Endodermal cell (in vitro differentiated cells): ENCODE measurements around the gene NBR1. TPM values are rescaled to one million over a fixed set of nuclear protein-coding genes. Genes with fewer than 3 reads are reported as not detected.
"Not testable (repeated sequence)": the region's sequence is repeated elsewhere in the genome, so short reads cannot be mapped to it uniquely, and the experiment has no call there.

Source experiments
- DNase-seq: peaks from one replicate; pipeline ENCODE4 v3.0.0-alpha.2; 2017
- H3K27ac ChIP-seq: 2 replicates; pipeline ENCODE4 v1.5.1; 2013; ENCODE audit warnings: mild to moderate bottlenecking, low read depth, low read length, moderate library complexity
- H3K27me3 ChIP-seq: 2 replicates; pipeline ENCODE4 v1.6.1; 2013; ENCODE audit warnings: mild to moderate bottlenecking, low read length, moderate library complexity; ENCODE audit not compliant: insufficient read depth, control insufficient read depth, poor library complexity, severe bottlenecking
- H3K36me3 ChIP-seq: 2 replicates; pipeline ENCODE4 v1.7.0; 2013; ENCODE audit warnings: mild to moderate bottlenecking, low read length, moderate library complexity; ENCODE audit not compliant: control insufficient read depth, insufficient read depth
- H3K4me1 ChIP-seq: one replicate; pipeline ENCODE4 v1.7.0; 2013; ENCODE audit warnings: low read length; ENCODE audit not compliant: control insufficient read depth, insufficient read depth
- H3K4me3 ChIP-seq: 2 replicates; pipeline ENCODE4 v1.5.1; 2013; ENCODE audit warnings: mild to moderate bottlenecking, low read length, moderate library complexity
- H3K9ac ChIP-seq: 2 replicates; pipeline ENCODE4 v1.6.1; 2013; ENCODE audit warnings: mild to moderate bottlenecking, low read length, moderate library complexity; ENCODE audit not compliant: poor library complexity, severe bottlenecking; ENCODE audit errors: extremely low read depth
- H3K9me3 ChIP-seq: 2 replicates; pipeline ENCODE4 v1.6.1; 2013; ENCODE audit warnings: mild to moderate bottlenecking, low read length, moderate library complexity; ENCODE audit not compliant: control insufficient read depth
- H3K27ac Mint-ChIP-seq: 2 replicates; pipeline ENCODE4 v1.8.0; 2020; ENCODE audit warnings: mixed read lengths
- H3K27me3 Mint-ChIP-seq: 2 replicates; pipeline ENCODE4 v1.8.0; 2021; ENCODE audit warnings: mild to moderate bottlenecking, mixed read lengths; ENCODE audit not compliant: insufficient read depth
- H3K36me3 Mint-ChIP-seq: 2 replicates; pipeline ENCODE4 v1.8.0; 2020; ENCODE audit warnings: low read depth, mixed read lengths
- H3K4me1 Mint-ChIP-seq: 2 replicates; pipeline ENCODE4 v1.8.0; 2020; ENCODE audit warnings: mixed read lengths
- H3K4me3 Mint-ChIP-seq: 2 replicates; pipeline ENCODE4 v1.8.0; 2020; ENCODE audit warnings: mild to moderate bottlenecking, moderate library complexity, mixed read lengths
- H3K9me3 Mint-ChIP-seq: 2 replicates; pipeline ENCODE4 v1.8.0; 2020; ENCODE audit warnings: mild to moderate bottlenecking, mixed read lengths
- WGBS, 2 experiments: methylation state at CpG; one replicate each; pipeline versions ENCODE4 v1.1.5 to v1.1.7; 2013; ENCODE audit warnings: missing lambda C conversion rate in 2 of 2, mixed read lengths in 1 of 2; ENCODE audit not compliant: insufficient coverage in 1 of 2, insufficient read length in 1 of 2; 5-methylcytosine and 5-hydroxymethylcytosine counted together
- total RNA-seq, 2 donors: library from RNA; stranded (reverse); fragmentation: NEBNext Ultra II Directional in 1 of 2; extraction: Animal tissue kit (Norgen Biotek cat#: 25700) in 1 of 2; gene quantifications; 2 replicates in 1 of 2; 3 replicates in 1 of 2; pipeline ENCODE4 v1.2.1, GENCODE V29; 2021
- TF ChIP-seq, protein P1 (sequence below): fragments of 200-600 bp; sonication (generic); conservative IDR thresholded peaks from 2 replicates; pipeline ENCODE4 v1.5.0; 2021; ENCODE audit warnings: antibody characterized with exemption, mild to moderate bottlenecking

Gene NBR1
- total RNA-seq, 2 donors from 2014 or later = 53.2 to 55.7 TPM

- H3K4me1 Mint-ChIP-seq = peaks cover 5% of the 10 kb centered on the region
- DNase-seq = peak; percentile 25
- 97 to 98% methylated on average over 11 of the region's 11 CpGs for WGBS, 2 experiments
- Histone ChIP-seq H3K27ac (no peak overlapping the region), H3K4me1 (no peaks in the 10 kb centered on the region), H3K9me3 (no peaks in the 10 kb centered on the region), H3K4me3 (no peak overlapping the region), H3K27me3 (no peaks in the 10 kb centered on the region), H3K9ac (no peak overlapping the region), H3K36me3 (peaks cover 20% of the 10 kb centered on the region)
- H3K4me3 Mint-ChIP-seq = no peak overlapping the region
- H3K9me3 Mint-ChIP-seq = peaks cover 11% of the 10 kb centered on the region
- H3K27me3 Mint-ChIP-seq = no peaks in the 10 kb centered on the region
- H3K36me3 Mint-ChIP-seq = peaks cover 59% of the 10 kb centered on the region
- TF ChIP-seq, protein P1, sequence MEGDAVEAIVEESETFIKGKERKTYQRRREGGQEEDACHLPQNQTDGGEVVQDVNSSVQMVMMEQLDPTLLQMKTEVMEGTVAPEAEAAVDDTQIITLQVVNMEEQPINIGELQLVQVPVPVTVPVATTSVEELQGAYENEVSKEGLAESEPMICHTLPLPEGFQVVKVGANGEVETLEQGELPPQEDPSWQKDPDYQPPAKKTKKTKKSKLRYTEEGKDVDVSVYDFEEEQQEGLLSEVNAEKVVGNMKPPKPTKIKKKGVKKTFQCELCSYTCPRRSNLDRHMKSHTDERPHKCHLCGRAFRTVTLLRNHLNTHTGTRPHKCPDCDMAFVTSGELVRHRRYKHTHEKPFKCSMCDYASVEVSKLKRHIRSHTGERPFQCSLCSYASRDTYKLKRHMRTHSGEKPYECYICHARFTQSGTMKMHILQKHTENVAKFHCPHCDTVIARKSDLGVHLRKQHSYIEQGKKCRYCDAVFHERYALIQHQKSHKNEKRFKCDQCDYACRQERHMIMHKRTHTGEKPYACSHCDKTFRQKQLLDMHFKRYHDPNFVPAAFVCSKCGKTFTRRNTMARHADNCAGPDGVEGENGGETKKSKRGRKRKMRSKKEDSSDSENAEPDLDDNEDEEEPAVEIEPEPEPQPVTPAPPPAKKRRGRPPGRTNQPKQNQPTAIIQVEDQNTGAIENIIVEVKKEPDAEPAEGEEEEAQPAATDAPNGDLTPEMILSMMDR = no peak
- H3K27ac Mint-ChIP-seq = no peak overlapping the region
Measured at GRCh38 chr17:43129671-43130010, 41.4 kb upstream of the NBR1 start.

- peaks cover 20% of the 10 kb centered on the region for H3K36me3 ChIP-seq
- H3K4me3 ChIP-seq = no peak overlapping the region
- DNase-seq = no peak
- no peaks in the 10 kb centered on the region for H3K4me1 Mint-ChIP-seq
- TF ChIP-seq, protein P1 = no peak
- H3K9ac ChIP-seq = no peak overlapping the region
- H3K36me3 Mint-ChIP-seq = peaks cover 66% of the 10 kb centered on the region
- H3K27ac Mint-ChIP-seq = no peak overlapping the region
- WGBS, 2 experiments = 82 to 93% methylated on average over 2 of the region's 2 CpGs
- H3K9me3 ChIP-seq = no peaks in the 10 kb centered on the region
- no peaks in the 10 kb centered on the region for H3K27me3 Mint-ChIP-seq
- no peak overlapping the region for H3K27ac ChIP-seq
- H3K4me3 Mint-ChIP-seq = no peak overlapping the region
- H3K4me1 ChIP-seq = no peaks in the 10 kb centered on the region
- no peaks in the 10 kb centered on the region for H3K27me3 ChIP-seq
- peaks cover 5% of the 10 kb centered on the region for H3K9me3 Mint-ChIP-seq
Measured at GRCh38 chr17:43132117-43132516, 38.9 kb upstream of the NBR1 start.

GRCh38 chr17:43133439-43133838 lies 37.6 kb upstream of the NBR1 start:
- WGBS, 2 experiments = 91% methylated on average over 5 of the region's 5 CpGs; no CpG with 5 or more reads in 1 of the 2 experiments
- not testable (repeated sequence) for H3K4me3 Mint-ChIP-seq
- peaks cover 54% of the 10 kb centered on the region for H3K36me3 Mint-ChIP-seq

GRCh38 chr17:43134774-43135453 lies 36.1 kb upstream of the NBR1 start:
- H3K4me1 Mint-ChIP-seq = no peaks in the 10 kb centered on the region
- H3K27me3 Mint-ChIP-seq = no peaks in the 10 kb centered on the region
- Histone ChIP-seq H3K4me1 (no peaks in the 10 kb centered on the region), H3K27me3 (no peaks in the 10 kb centered on the region), H3K9ac (no peak overlapping the region), H3K27ac (no peak overlapping the region), H3K36me3 (peaks cover 14% of the 10 kb centered on the region), H3K9me3 (no peaks in the 10 kb centered on the region), H3K4me3 (no peak overlapping the region)
- WGBS, 2 experiments = 95 to 98% methylated on average over 16 to 25 of the region's 25 CpGs
- no peaks in the 10 kb centered on the region for H3K9me3 Mint-ChIP-seq
- H3K4me3 Mint-ChIP-seq = no peak overlapping the region
- H3K27ac Mint-ChIP-seq = no peak overlapping the region
- TF ChIP-seq, protein P1 = no peak
- peak; percentile 66 for DNase-seq
- H3K36me3 Mint-ChIP-seq = peaks cover 44% of the 10 kb centered on the region

More at GRCh38 chr17:43133439-43133838, 37.6 kb upstream of the NBR1 start:
- H3K27ac Mint-ChIP-seq, H3K27me3 ChIP-seq, DNase-seq, H3K9me3 ChIP-seq, H3K4me1 Mint-ChIP-seq, H3K27ac ChIP-seq, H3K9ac ChIP-seq, H3K27me3 Mint-ChIP-seq, H3K4me1 ChIP-seq, H3K9me3 Mint-ChIP-seq, H3K4me3 ChIP-seq: not testable (repeated sequence)
- H3K36me3 ChIP-seq = peaks cover 15% of the 10 kb centered on the region
